Neural progenitor cell (in vitro differentiated cells): ENCODE measurements around the gene SLC12A9.

ENCODE experiments used
- EZH2 ChIP-seq: fragments of 200-600 bp; sonication (generic); IDR thresholded peaks from 2 replicates; pipeline ENCODE4 v1.6.1; 2017; ENCODE audit warnings: antibody characterized with exemption, mild to moderate bottlenecking, moderate library complexity
- TF ChIP-seq, protein P1 (sequence below): fragments of 200-600 bp; sonication (generic); IDR thresholded peaks from 2 replicates; pipeline ENCODE4 v1.5.1; 2017; ENCODE audit warnings: antibody characterized with exemption, mild to moderate bottlenecking

DNA sequence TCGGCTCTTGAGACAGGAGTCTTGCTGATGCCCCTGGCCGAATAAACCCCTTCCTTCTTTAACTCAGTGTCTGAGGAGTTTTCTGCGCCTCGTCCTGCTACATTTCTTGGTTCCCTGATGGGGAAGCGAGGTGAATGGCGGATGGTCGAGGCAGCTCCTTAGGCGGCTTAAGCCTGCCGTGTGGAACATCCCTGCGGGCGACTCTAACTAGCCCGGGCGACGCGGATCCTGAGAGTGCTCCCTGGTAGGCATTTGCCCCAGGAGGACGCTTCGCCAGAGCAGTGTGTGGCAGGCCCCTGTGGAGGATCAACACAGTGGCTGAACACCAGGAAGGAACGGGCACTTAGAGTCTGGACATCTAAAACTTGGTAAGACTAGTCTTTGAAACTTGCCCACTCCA is 13.2 kb upstream of the SLC12A9 start:
- TF ChIP-seq, protein P1, sequence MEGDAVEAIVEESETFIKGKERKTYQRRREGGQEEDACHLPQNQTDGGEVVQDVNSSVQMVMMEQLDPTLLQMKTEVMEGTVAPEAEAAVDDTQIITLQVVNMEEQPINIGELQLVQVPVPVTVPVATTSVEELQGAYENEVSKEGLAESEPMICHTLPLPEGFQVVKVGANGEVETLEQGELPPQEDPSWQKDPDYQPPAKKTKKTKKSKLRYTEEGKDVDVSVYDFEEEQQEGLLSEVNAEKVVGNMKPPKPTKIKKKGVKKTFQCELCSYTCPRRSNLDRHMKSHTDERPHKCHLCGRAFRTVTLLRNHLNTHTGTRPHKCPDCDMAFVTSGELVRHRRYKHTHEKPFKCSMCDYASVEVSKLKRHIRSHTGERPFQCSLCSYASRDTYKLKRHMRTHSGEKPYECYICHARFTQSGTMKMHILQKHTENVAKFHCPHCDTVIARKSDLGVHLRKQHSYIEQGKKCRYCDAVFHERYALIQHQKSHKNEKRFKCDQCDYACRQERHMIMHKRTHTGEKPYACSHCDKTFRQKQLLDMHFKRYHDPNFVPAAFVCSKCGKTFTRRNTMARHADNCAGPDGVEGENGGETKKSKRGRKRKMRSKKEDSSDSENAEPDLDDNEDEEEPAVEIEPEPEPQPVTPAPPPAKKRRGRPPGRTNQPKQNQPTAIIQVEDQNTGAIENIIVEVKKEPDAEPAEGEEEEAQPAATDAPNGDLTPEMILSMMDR: no peak
- TF ChIP-seq EZH2: no peak
